NCI-H526 (cell line): ENCODE measurements around the gene ARMC9.
A peak's percentile ranks its signal among the peaks of the same experiment; 100 is the strongest.

Source experiments
- DNase-seq, 2 experiments: peaks; one replicate each; lab custom pipeline; 2025; lab: John Stamatoyannopoulos, UW

The ARMC9 gene

DNA sequence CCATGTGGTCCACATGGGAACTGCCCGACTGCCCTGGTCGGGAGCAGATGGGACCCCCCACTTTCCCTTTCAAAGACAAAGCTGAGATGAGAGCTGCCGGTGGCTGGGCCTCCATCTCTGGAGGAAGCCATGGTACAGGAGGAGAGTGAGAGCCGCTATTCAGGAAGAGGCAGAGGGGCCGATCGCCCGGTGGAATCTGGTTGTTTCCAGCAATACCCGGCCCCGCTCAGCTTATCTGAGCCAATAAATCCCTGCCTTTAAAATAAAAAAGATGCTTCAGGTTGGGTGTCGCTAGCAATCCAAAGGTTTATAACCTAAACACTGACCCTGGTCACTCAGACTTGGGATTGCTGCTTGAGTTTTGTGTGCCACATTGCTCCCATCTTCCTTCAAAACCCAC, 181.9 kb downstream of the ARMC9 start:
- DNase-seq: no peak

DNA sequence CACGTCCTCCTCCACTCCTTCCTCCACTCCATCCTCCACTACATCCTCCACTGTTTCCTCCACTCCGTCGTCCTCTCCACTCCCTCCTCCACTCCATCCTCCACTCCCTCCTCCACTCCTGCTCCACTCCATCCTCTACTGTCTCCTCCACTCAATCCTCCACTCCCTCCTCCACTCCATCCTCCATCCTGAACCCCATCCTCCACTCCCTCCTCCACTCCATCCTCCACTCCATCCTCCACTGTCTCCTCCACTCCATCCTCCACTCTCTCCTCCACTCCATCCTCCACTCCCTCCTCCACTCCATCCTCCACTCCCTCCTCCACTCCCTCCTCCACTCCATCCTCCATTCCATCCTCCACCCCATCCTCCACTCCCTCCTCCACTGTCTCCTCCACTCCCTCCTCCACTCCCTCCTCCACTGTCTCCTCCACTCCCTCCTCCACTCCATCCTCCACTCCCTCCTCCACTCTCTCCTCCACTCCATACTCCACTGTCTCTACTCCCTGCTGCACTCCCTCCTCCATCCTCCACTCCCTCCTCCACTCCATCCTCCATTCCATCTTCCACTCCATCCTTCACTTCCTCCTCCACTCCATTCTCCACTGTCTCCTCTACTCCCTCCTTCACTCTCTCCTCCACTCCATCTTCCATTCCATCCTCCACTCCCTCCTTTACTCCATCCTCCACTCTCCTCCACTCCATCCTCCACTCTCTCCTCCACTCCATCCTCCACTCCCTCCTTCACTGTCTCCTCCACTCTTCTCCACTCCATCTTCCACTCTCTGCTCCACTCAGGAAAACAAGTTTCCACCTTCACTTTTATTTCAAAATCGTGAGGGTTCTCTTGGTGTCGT, 182.8 kb downstream of the ARMC9 start:
- no peak for DNase-seq

DNA sequence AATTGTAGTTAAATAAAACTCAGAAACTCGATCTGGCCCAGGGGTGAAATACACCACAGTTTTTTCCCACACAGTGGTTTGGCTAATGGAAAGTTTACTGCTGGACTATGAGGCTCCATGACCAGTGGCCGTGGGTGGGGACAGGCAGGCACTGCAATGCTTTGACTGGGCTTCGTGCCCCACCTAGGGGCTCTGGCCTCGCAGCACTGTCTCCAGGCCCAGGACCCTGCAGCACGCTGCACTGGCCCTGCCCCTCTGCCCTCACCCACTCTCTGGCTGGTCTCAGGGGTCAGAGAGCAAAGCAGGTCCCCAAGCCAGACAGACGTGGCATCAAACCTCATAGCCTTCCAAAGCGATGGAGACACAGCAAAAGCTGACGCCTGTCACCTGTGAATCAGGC, 183.7 kb downstream of the ARMC9 start:
- no peak for DNase-seq

DNA sequence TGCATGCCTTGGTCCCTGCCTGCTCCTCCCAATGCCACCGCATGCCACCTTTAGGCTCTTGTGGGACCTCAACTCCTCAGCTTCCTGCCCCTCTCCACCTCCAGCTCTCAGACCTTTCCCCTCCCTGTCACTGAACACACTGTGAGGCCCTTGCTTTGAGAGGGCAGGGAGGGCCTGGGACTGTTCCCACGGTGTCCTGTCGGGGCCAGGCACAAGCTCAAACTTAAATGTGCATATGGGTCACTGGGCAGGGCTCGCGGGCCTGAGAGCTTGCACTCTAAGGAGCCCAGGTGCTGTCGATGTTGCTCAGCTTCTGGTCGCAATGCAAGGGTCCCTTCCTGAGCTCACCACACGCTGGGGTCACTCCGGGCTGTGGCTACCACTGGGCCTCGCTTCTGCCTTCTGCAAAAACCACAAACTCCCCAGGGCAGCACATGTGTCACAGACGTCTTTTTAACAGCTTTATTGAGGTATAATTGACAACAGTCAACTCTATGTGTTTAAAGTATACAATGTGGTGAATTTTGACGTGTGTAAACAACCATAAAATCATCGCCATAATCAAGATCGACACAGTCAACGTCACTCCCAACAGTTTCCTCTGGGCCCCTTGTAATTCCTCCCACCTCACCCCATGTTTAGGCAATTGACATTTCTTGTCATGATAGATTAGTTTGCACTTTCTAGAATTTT, 185.1 kb downstream of the ARMC9 start:
- no peak for DNase-seq

DNA sequence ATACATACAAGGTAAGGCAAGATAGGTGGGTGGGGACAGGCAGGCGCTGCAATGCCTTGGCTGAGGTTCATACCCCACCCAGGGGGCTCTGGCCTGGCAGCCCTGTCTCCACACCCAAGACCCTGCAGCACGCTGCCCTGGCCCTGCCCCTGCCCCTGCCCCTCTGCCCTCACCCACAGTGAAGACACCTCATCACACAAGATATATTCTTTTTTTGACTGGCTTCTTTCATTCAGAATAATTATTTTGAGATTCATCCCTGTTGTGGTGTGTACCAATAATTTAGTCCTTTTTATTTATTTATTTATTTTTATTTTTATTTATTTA, 185.6 kb downstream of the ARMC9 start:
- DNase-seq: no peak

DNA sequence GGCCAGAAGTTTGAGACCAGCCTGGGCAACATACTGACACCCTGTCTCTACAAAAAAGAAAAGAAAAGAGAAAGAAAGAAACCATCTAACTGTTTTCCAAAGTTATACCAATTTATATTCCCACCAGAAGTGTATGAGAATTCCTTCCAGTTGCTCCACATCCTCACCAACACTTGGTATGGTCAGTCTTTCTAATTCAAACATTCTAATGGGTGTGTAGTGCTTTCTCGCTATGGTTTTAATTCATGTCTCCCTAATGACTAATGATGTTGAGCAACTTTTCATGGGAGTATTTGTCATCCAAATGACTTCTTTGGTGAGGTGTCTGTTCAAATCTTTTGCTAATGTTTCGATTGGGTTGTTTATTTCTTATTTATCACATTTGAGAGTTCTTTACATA, 186.5 kb downstream of the ARMC9 start:
- DNase-seq: no peak

DNA sequence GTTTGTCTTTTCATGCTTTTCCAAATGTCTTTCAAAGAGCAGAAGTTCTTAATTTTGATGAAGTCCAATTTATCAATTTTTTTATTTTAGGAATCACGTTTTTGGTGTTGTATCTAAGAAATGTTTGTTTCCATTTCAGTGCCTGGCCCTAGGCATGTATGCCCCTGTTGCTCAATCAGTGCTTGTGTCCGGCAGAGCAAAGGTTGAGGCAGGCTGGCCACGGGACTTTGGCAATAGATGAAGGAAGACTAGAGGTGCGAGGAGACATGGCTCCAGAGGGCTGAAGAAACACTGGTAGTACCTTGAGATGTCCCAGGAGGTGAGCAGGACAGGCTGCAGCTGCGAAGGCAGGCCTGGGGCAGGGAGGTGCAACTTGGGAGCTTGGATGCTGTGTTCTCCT, 187.0 kb downstream of the ARMC9 start:
- no peak for DNase-seq

DNA sequence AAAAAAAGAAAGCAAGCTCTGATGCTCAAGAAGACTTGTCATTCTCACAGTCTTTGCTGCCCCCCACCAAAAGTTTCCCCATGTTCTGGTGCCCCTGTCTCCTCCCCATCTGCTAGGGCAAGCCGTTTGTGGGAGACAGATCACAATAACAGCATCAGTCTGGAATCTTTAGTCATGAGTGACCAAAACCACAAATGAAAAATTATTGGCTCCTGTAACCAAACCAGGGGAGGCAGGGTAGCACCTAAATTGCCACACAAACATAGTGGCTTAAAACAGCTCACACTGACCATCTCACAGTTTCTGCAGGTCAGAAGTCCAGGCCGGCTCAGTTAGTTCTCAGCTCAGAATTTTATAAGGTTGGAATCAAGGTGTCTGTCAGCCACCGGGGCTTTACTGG, 188.0 kb downstream of the ARMC9 start:
- no peak for DNase-seq

DNA sequence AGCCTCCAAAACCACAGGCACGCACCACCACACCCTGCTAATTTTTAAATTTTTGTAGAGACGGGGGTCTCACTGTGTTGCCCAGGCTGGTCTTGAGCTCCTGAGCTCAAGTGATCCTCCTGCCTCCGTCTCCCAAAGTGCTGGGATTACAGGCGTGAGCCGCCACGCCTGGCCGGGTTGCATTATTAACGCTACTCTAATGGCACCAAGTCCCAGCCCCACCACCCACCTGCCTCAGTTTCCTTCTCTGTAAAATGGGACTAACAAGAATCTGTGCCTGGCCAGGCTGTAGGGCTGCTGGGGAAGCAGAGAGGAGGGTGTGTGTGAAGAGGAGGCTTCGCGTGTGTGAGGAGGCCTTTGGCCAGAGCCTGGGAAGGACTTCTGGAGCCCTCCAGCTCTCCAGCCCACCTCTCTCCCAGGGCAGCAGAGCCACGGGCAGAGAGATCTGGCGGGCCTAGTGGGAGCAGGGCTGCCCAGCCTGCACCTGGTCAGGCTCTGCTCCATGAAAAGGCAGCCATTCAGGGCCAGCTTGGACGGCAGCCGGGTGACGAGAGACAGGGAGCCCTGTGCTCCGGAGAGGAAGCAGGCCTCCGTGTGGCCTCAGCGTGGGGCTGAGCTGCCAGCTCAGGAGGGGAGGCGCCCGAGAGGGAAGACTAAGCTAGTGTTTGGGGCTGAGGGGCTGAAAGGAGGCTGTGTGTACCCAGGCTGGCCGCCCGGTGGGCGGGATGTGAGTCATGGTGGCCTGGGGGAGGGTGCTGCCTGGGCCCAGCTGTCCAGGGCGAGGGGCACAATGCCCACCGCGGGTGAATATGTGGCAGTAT, 189.7 kb downstream of the ARMC9 start:
- DNase-seq: no peak

DNA sequence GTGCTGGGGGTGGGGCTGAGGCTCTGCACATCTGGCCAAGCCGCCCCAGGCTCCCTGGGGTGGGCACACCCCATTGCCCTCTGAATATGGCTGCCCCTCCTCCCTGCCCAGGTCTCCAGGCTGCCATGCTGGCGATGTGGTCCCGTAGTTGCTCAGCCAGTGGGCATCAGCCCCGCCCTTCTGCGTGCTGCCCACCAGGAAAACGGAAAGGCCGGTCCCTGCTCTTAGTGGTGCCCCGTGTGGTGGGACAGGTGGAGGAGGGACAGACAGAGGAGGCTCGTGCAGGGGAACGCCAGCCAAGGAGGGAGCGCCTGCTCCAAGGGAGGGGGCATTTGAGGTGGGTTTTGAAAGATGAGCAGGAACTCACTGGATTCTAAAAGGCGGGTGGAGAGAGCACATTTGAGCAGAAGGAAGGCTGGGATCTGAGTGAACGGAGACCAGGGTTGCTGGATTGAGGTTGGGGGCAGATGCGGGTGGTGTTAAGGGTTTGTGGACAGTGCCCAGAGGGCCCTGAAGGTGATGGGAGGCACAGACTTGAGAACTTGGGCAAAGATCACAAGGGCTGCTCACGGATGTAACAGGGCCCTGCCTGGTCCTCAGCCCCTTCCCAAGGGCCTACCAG, 190.4 kb downstream of the ARMC9 start:
- no peak for DNase-seq

DNA sequence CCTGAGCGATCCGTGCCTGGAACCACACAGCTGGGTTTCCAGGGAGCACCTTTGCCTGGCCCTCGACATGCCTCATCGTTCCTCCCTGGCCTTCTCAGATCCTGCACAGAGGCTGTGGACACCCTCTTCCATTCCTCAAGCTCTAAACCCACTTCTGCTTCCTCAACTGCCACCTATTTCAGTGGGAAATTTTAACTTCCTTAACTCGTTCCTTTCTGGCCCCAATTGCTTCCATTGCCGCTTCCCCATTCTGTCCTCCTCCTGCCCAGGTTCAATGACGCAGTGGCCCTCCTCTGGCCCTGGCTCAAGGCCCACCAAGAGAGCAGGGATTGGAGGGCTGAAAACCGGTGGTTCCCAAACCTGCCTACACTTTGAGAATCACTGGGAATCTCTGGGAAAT, 192.2 kb downstream of the ARMC9 start:
- DNase-seq: no peak

DNA sequence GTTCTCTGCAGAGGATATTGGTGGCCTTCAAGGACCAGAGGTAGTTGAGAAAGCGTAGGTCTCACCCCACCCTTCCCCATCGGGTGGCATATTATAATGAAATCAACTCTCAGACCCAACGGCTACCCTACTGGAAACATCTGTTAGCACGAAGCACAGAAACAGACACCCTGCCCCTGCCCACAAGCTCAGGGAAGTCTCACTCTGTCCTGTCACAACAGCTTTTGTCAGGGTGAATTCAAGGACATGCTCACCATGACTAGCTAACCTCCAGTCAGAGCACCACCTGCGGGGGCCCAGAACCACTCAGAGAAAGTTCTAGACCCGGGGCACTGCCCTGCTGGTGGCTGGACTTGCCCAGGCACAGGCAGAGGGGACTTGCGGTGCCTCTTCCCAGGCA, 193.6 kb downstream of the ARMC9 start:
- no peak for DNase-seq

DNA sequence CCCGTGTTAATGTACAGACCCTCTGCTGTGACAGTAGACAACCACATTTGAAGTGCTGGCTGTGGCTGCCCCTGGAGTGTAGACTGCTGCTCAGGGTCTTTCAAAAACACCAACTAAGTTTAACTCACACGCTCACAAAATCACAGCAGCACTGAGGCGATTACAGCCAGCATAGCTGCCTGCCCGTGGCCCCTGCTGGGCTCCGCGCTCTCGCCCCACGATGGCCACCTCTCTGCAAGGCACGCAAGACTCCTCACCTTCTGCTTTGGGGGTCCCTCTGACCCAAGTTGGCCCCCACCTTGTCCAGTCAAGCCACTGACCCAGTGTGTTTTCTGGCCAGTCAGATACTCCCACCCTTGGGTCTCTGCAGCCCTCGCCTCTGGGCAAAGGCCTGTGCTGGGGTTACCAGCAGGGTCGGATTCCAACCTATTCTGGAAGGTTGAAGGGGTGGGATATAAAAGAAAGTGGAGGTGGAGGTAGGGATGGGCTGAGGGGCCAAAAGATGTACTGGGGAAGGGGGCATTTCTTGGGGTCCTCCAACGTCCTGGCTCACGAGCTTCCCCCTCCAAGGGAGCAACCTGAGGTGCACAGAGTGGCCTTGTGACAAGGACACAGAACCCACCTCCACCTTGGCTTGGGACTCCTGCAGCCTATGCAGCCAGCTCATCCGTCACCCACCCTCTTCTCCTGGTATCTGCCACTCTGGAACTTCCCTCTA, 194.2 kb downstream of the ARMC9 start:
- no peak for DNase-seq

DNA sequence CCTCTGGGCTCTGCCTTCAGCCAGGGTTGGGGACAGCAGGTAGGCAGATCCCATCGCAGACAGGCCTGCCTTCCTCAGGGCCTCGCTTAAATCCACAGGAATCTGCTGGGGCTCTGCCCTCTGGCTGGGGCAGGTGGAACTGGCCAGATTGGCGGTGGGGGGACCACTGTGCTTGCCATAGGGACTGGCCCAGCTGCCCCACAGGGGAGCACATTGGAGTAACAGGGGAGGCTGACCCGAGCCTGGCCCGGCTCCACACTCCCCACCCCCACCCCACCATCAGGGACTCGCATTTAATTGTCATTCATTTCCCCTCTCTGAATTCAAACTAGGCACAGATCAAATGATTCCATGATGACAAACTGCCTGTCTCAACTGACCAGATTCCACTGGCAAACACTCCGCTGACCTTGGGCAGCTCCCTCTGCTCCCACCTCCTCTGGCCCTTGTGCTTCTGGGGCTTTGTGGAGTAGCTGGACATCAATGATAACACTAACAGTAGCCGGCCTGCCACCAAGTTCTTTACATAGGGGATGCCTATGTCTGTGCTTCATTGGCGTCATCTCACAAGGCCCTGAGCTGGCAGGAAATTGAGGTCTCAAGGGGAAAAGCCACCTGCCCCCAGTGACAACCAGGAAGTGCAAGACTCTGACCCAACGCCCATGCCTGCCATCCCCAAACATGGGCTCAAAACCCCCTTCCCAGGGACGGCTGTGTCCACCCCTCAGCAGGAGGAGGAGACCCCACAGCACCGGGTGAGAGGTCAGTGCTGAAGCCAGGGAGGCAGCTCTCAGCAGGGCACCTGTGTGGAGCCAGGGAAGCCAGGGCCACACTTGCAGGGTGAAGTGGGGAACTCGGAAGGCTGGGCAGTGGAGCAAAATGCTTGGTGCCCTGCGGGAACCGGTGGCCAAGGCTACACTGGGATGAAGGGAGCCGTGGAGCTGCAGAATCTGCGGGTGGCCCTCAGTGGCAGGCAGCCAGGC, 195.0 kb downstream of the ARMC9 start:
- peak in 1 of 2 experiments; percentile 24 for DNase-seq

DNA sequence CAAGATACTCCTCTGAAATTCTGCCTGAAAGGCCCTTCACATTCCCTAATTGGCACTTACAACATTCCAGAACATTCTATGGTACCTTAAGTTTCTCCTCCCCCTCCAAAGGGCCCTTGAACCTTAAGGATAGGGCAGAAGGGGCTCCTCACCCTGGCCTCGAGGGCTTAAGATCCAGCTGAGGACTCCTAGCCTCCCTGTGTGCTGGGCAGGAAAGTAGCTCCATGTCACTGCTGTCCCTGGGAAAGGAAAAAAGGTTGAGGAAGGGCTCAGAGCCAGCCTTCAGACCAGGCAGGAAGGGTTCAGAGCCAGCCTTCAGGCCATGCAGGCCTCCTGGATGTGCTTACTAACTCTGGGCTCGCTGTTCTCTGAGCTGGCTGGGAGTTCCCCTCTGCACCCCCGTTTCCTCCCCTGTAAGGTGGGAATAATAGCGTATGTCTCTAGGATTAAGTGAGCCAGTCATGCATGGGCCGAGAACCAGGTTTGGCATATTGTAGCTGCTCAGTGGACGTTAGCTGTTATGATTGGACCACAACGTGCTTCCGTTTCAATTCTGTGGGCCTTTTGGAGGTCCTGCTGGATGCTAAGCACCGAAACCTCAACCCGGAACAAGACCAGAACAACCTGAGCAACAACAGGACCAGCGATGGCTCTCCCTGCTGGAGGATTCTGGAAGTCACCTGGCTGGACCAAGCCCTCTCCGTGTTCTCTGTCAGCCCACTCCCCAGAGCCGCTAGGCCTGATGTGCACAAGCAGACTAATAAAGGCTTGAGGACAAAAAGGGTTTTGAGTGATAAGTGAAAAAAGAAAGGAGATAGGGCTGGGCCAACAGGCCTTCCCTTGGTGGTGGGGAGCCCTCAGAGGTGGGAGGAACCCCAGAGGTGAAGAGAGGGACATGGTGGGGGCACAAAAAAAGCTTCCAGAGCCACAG, 196.0 kb downstream of the ARMC9 start:
- peak in 1 of 2 experiments; percentile 58 for DNase-seq

DNA sequence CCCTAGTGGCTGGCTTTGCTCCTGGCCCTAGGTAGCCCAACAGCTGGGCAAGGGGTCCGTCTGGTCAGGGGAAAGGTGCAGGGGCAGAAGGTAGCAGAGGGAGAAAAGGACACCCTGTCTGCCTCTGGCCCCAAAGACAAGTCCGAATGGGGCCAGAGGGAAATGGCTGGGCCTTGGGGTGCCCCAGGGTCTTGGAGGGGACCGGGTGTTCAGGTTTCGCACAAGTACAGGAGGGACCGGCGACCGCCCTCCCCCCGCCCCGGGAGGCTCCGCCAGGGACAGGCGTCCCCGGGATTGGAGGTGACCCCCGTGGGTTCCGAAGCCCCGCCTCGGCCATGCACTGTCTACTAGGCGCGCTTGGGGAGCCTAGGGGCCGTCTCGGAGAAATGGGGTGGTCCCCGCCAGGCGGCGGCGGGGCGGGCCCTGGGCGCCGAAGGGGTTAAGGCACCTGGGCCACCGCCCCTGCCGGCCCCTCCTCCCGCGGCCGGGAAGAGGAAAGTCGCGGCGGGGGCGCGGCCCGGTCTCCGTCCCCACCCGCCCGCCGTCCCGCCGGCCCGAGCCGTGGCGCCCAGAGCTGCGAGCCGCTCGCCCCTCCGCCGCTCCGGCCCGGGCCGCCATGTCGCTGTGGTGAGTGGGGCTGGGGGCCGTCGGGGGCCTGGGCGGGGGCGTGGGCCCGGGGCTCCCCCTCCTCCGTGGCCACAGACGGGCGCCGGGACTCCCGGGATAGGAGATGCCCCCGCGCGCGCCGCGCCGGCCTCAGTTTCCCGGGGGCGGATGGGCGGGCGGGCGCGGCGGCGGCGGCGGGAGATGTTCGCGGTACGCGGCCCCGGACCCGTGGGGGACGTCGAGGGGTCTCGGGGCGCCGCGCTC, 197.0 kb downstream of the ARMC9 start, which contains the start of gene B3GNT7:
B3GNT7 (plus strand) TSS at position 523 of the 870 bp plus-strand sequence; CDS start at position 617, 94 bp downstream.
- DNase-seq: peak in 1 of 2 experiments; percentile 20

DNA sequence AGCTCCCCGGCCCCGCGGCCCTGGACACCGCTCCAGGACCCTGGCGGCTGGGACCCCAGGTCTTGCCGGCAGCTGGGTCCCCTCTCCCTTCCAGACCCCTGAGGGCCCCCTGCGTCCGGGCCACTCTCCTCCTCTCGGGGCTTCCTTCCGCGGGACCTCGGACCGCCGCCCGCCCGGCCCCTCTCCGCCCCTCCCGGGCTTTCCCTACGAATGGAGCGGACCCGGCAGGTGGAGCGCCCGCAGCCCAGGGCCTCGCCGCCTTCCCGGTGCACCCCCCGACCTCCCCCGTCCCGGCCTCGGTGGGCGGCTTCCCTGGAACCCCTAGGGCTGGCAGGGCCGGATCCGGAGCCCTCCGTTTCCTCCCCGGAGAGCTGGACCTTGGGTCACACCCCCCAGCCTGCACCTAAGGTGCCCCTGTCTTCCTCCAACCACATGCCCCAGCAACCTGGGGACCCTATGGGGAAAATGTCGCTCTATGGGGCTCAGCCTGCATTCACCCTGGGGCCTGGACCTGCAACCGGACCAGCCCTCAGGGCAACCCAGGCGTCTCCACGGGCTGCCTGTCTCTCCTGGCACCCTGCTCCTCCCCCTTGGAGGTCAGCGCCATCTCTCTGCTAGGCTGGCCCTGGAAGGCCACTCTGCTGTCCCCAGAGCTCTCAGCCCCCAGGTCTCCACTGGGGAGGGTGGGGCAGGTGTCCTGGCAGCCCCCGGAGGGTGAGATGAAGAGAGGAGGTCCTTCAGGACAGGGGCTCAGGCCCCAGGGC, 197.8 kb downstream of the ARMC9 start:
- DNase-seq: peak in 1 of 2 experiments; percentile 21
